Fibroblast of pulmonary artery (primary cell): ENCODE results near the gene LINC01488.

Source experiments
- DNase-seq: peaks from one replicate; pipeline ENCODE4 v3.0.0-alpha.2; 2010; ENCODE audit warnings: low read depth
- H3K4me3 ChIP-seq: replicated peaks from 2 replicates; pipeline ENCODE4 v1.5.1; 2011; ENCODE audit warnings: low read depth, mild to moderate bottlenecking, control low read depth, low read length, moderate library complexity
- CTCF ChIP-seq: IDR thresholded peaks from 2 replicates; pipeline ENCODE4 v1.5.1; 2011; ENCODE audit warnings: mild to moderate bottlenecking, control low read depth, low read length, inconsistent platforms; ENCODE audit errors: missing control alignments

LINC01488 gene

GRCh38 chr11:69524291-69524882, 42.9 kb downstream of the LINC01488 start:
- TF ChIP-seq CTCF = no peak
- H3K4me3 ChIP-seq = no peak overlapping the region
- DNase-seq = peak; percentile 34

- DNase-seq = no peak
- TF ChIP-seq CTCF = no peak
- no peak overlapping the region for H3K4me3 ChIP-seq
Observed at GRCh38 chr11:69524991-69525411, 43.5 kb downstream of the LINC01488 start.

- no peak for DNase-seq
- TF ChIP-seq CTCF = no peak
- no peak overlapping the region for H3K4me3 ChIP-seq
Observed at GRCh38 chr11:69525516-69526452, 44.3 kb downstream of the LINC01488 start.

- TF ChIP-seq CTCF = no peak
- no peak overlapping the region for H3K4me3 ChIP-seq
- DNase-seq = no peak
Observed at GRCh38 chr11:69526453-69526810, 45.0 kb downstream of the LINC01488 start.

- no peak overlapping the region for H3K4me3 ChIP-seq
- TF ChIP-seq CTCF = no peak
- no peak for DNase-seq
Observed at GRCh38 chr11:69529001-69529400, 47.5 kb downstream of the LINC01488 start.

- no peak for TF ChIP-seq CTCF
- DNase-seq = no peak
- H3K4me3 ChIP-seq = no peak overlapping the region
Observed at GRCh38 chr11:69530278-69531070, 49.0 kb downstream of the LINC01488 start.
